Effector memory CD8-positive, alpha-beta T cell (primary cell): ENCODE measurements around the gene ACAP3.

Experiments
- ATAC-seq: fragments of 150-1000 bp; cut with Tn5 transposase; replicated peaks from 2 replicates; pipeline ENCODE4 v1.10.0; 2021; ENCODE audit warnings: mild to moderate bottlenecking, moderate library complexity
- DNase-seq, 3 experiments: peaks; one replicate each; pipeline ENCODE4 v3.0.0; 2021
- H3K27ac Mint-ChIP-seq, 2 donors: one replicate each; pipeline ENCODE4 v1.8.0; 2022; ENCODE audit warnings: mild to moderate bottlenecking in 2 of 2, mixed read lengths in 2 of 2, moderate library complexity in 2 of 2
- H3K27me3 Mint-ChIP-seq, 2 donors: one replicate each; pipeline ENCODE4 v1.8.0; 2022; ENCODE audit warnings: mixed read lengths in 2 of 2
- H3K36me3 Mint-ChIP-seq: one replicate; pipeline ENCODE4 v1.8.0; 2022; ENCODE audit warnings: mild to moderate bottlenecking, moderate library complexity, mixed read lengths; ENCODE audit not compliant: insufficient read depth
- H3K4me1 Mint-ChIP-seq, 2 donors: one replicate each; pipeline ENCODE4 v1.8.0; 2022; ENCODE audit warnings: low read depth in 2 of 2, mixed read lengths in 2 of 2
- H3K4me3 Mint-ChIP-seq, 2 donors: one replicate each; pipeline ENCODE4 v1.8.0; 2022; ENCODE audit warnings: mild to moderate bottlenecking in 2 of 2, mixed read lengths in 2 of 2, moderate library complexity in 2 of 2
- H3K9me3 Mint-ChIP-seq, 2 donors: one replicate each; pipeline ENCODE4 v1.8.0; 2022; ENCODE audit warnings: mixed read lengths in 2 of 2

The ACAP3 gene

GRCh38 chr1:1279028-1279427 is 28.7 kb downstream of the ACAP3 start:
- H3K4me3 Mint-ChIP-seq = no peak overlapping the region
- H3K27ac Mint-ChIP-seq = no peak overlapping the region
- peaks cover 0 to 7% of the 10 kb centered on the region in 2 donors for H3K4me1 Mint-ChIP-seq
- H3K9me3 Mint-ChIP-seq = no peaks in the 10 kb centered on the region
- ATAC-seq (no peak), DNase-seq (no peak)
- H3K36me3 Mint-ChIP-seq = no peaks in the 10 kb centered on the region
- no peaks in the 10 kb centered on the region for H3K27me3 Mint-ChIP-seq

GRCh38 chr1:1278620-1279019 is 29.1 kb downstream of the ACAP3 start:
- Mint-ChIP-seq H3K9me3 (no peaks in the 10 kb centered on the region), H3K4me3 (no peak overlapping the region), H3K27ac (no peak overlapping the region), H3K4me1 (peaks cover 0 to 5% of the 10 kb centered on the region in 2 donors), H3K27me3 (no peaks in the 10 kb centered on the region), H3K36me3 (no peaks in the 10 kb centered on the region)
- ATAC-seq (no peak), DNase-seq (no peak)

GRCh38 chr1:1275836-1276235 is 31.9 kb downstream of the ACAP3 start:
- Mint-ChIP-seq H3K9me3 (no peaks in the 10 kb centered on the region), H3K36me3 (peaks cover 17% of the 10 kb centered on the region), H3K4me3 (peak overlapping the region in 1 of 2 donors; percentile 37), H3K4me1 (peaks cover 17 to 20% of the 10 kb centered on the region in 2 donors), H3K27me3 (no peaks in the 10 kb centered on the region), H3K27ac (no peak overlapping the region)
- DNase-seq = no peak
- ATAC-seq = no peak

- Mint-ChIP-seq H3K27ac (peak overlapping the region in 1 of 2 donors; percentile 23), H3K27me3 (no peaks in the 10 kb centered on the region), H3K9me3 (no peaks in the 10 kb centered on the region), H3K36me3 (peaks cover 21% of the 10 kb centered on the region), H3K4me3 (peak overlapping the region; percentile 86 to 87), H3K4me1 (peaks cover 26 to 28% of the 10 kb centered on the region in 2 donors)
- no peak for DNase-seq
- ATAC-seq = no peak
These were observed 32.7 kb downstream of the ACAP3 start for GRCh38 chr1:1274931-1275431.

- H3K4me1 Mint-ChIP-seq = peaks cover 29 to 31% of the 10 kb centered on the region in 2 donors
- no peak for ATAC-seq
- peak overlapping the region in 1 of 2 donors; percentile 23 for H3K27ac Mint-ChIP-seq
- peaks cover 25% of the 10 kb centered on the region for H3K36me3 Mint-ChIP-seq
- no peaks in the 10 kb centered on the region for H3K9me3 Mint-ChIP-seq
- DNase-seq = no peak
- H3K27me3 Mint-ChIP-seq = no peaks in the 10 kb centered on the region
- H3K4me3 Mint-ChIP-seq = peak overlapping the region; percentile 86 to 87
These were observed 33.3 kb downstream of the ACAP3 start for GRCh38 chr1:1274299-1274930.

GRCh38 chr1:1273512-1274298 is 34.0 kb downstream of the ACAP3 start, which contains the start of gene UBE2J2:
Gene UBE2J2 (minus strand): TSS chr1:1273854. CDS start chr1:1267992, 5,862 bp downstream.
- Mint-ChIP-seq H3K4me3 (peak within 1 kb of the TSS; percentile 86 to 87), H3K27ac (peak within 1 kb of the TSS; percentile 79 to 92), H3K4me1 (peaks cover 29 to 34% of the 10 kb centered on the region in 2 donors), H3K27me3 (no peaks in the 10 kb centered on the region), H3K9me3 (no peaks in the 10 kb centered on the region), H3K36me3 (peaks cover 25% of the 10 kb centered on the region)
- DNase-seq (peak; percentile 81 to 85 (median 83)), ATAC-seq (peak; percentile 97)

GRCh38 chr1:1273209-1273511 is 34.6 kb downstream of the ACAP3 start:
- peak; percentile 3 for ATAC-seq
- Mint-ChIP-seq H3K36me3 (peaks cover 27% of the 10 kb centered on the region), H3K9me3 (no peaks in the 10 kb centered on the region), H3K27ac (peak overlapping the region; percentile 79 to 92), H3K4me1 (peaks cover 32 to 37% of the 10 kb centered on the region in 2 donors), H3K27me3 (no peaks in the 10 kb centered on the region), H3K4me3 (peak overlapping the region; percentile 86 to 87)
- DNase-seq = no peak

- DNase-seq (peak in 1 of 3 experiments; percentile 16), ATAC-seq (peak; percentile 6)
- Mint-ChIP-seq H3K27ac (peak overlapping the region; percentile 79 to 92), H3K27me3 (no peaks in the 10 kb centered on the region), H3K36me3 (peaks cover 30% of the 10 kb centered on the region), H3K4me1 (peaks cover 35 to 40% of the 10 kb centered on the region in 2 donors), H3K9me3 (no peaks in the 10 kb centered on the region), H3K4me3 (peak overlapping the region; percentile 86 to 87)
These were observed 35.2 kb downstream of the ACAP3 start for GRCh38 chr1:1272341-1273208.

GRCh38 chr1:1270813-1271212 is 36.9 kb downstream of the ACAP3 start:
- peaks cover 41 to 44% of the 10 kb centered on the region in 2 donors for H3K4me1 Mint-ChIP-seq
- H3K9me3 Mint-ChIP-seq = no peaks in the 10 kb centered on the region
- peak overlapping the region; percentile 48 to 87 for H3K4me3 Mint-ChIP-seq
- peak overlapping the region; percentile 79 to 92 for H3K27ac Mint-ChIP-seq
- DNase-seq (no peak), ATAC-seq (no peak)
- H3K27me3 Mint-ChIP-seq = no peaks in the 10 kb centered on the region
- H3K36me3 Mint-ChIP-seq = peaks cover 36% of the 10 kb centered on the region

GRCh38 chr1:1268284-1268682 is 39.4 kb downstream of the ACAP3 start:
- H3K36me3 Mint-ChIP-seq = peaks cover 49% of the 10 kb centered on the region
- H3K4me3 Mint-ChIP-seq = no peak overlapping the region
- no peak for DNase-seq
- H3K4me1 Mint-ChIP-seq = peaks cover 40 to 44% of the 10 kb centered on the region in 2 donors
- peak overlapping the region; percentile 22 to 68 for H3K27ac Mint-ChIP-seq
- no peak for ATAC-seq
- no peaks in the 10 kb centered on the region for H3K27me3 Mint-ChIP-seq
- no peaks in the 10 kb centered on the region for H3K9me3 Mint-ChIP-seq

GRCh38 chr1:1267488-1268283 is 40.0 kb downstream of the ACAP3 start:
- DNase-seq (no peak), ATAC-seq (no peak)
- Mint-ChIP-seq H3K27ac (peak overlapping the region; percentile 22 to 68), H3K27me3 (no peaks in the 10 kb centered on the region), H3K4me1 (peaks cover 38 to 41% of the 10 kb centered on the region in 2 donors), H3K4me3 (no peak overlapping the region), H3K36me3 (peaks cover 44% of the 10 kb centered on the region), H3K9me3 (no peaks in the 10 kb centered on the region)

GRCh38 chr1:1264868-1265272 is 42.9 kb downstream of the ACAP3 start:
- Mint-ChIP-seq H3K27ac (peak overlapping the region in 1 of 2 donors; percentile 54), H3K9me3 (no peaks in the 10 kb centered on the region), H3K27me3 (no peaks in the 10 kb centered on the region), H3K36me3 (peaks cover 51% of the 10 kb centered on the region), H3K4me1 (peaks cover 21 to 27% of the 10 kb centered on the region in 2 donors), H3K4me3 (no peak overlapping the region)
- DNase-seq (no peak), ATAC-seq (no peak)
